RWPE1 (cell line): ENCODE measurements around the gene ATP6V1A.
"Not testable (repeated sequence)": the region's sequence is repeated elsewhere in the genome, so short reads cannot be mapped to it uniquely, and the experiment has no call there.

Experiments used
- CTCF ChIA-PET: fragments of 350-600 bp; sonication (Branson Sonifier 250); formaldehyde crosslinking; extraction: SDS; loops from one replicate; lab custom pipeline; 2021; lab: Yijun Ruan, JAX
- POLR2A ChIA-PET: fragments of 400-600 bp; formaldehyde crosslinking; extraction: SDS; loops from one replicate; lab custom pipeline; 2020; ENCODE audit warnings: antibody characterized with exemption; ENCODE audit not compliant: low non-redundant PET; lab: Yijun Ruan, JAX
- DNase-seq: peaks from one replicate; pipeline ENCODE4 v3.0.0; 2012; ENCODE audit warnings: low spot score
- H3K27ac ChIP-seq: fragments of 450-650 bp; 2 replicates; pipeline ENCODE4 v1.5.1; 2017
- CTCF ChIP-seq: fragments of 450-650 bp; conservative IDR thresholded peaks from 2 replicates; pipeline ENCODE4 v1.5.1; 2017; ENCODE audit warnings: low read depth, mild to moderate bottlenecking

Gene ATP6V1A

GRCh38 chr3:113834983-113835382 lies 88.1 kb downstream of the ATP6V1A start:
- ChIA-PET CTCF (interaction anchor here (0.6 to 0.9 kb wide), 5 partner anchors 10 to 459 kb away, joined by 3 to 8 read pairs (median 5); no protein-coding TSS in a partner anchor), POLR2A (no interaction called here)
- no peak for DNase-seq
- no peak for TF ChIP-seq CTCF
- no peak overlapping the region for H3K27ac ChIP-seq

- POLR2A ChIA-PET, result no interaction called here
- peak; percentile 79 for DNase-seq
- CTCF ChIA-PET, result interaction anchor here (0.6 to 1.6 kb wide), 9 partner anchors 14 to 313 kb away, joined by 3 to 7 read pairs (median 3); no protein-coding TSS in a partner anchor
- TF ChIP-seq CTCF, result peak; percentile 91
- peak within 1 kb of the TSS; percentile 74 for H3K27ac ChIP-seq
Observed at GRCh38 chr3:113838631-113839209, 91.9 kb downstream of the ATP6V1A start, which contains the start of gene GRAMD1C. Gene GRAMD1C, plus strand, starts transcription at chr3:113838788. Its CDS starts 122 bp downstream, at chr3:113838910.

GRCh38 chr3:113839551-113839950 lies 92.7 kb downstream of the ATP6V1A start:
- DNase-seq, result no peak
- ChIA-PET POLR2A (no interaction called here), CTCF (interaction anchor here (0.7 kb wide), 1 partner anchor 137 kb away, joined by 3 read pairs; no protein-coding TSS in a partner anchor)

GRCh38 chr3:113844622-113845222 lies 97.9 kb downstream of the ATP6V1A start:
- ChIA-PET POLR2A (no interaction called here), CTCF (interaction anchor here (0.6 to 1.9 kb wide), 23 partner anchors 10 to 1985 kb away, joined by 3 to 38 read pairs (median 4); no protein-coding TSS in a partner anchor)
- TF ChIP-seq CTCF, result peak; percentile 70
- DNase-seq, result peak; percentile 37
- no peak overlapping the region for H3K27ac ChIP-seq

More at GRCh38 chr3:113839551-113839950, 92.7 kb downstream of the ATP6V1A start:
- TF ChIP-seq CTCF, result no peak
- no peak overlapping the region for H3K27ac ChIP-seq

GRCh38 chr3:113847247-113847646 lies 100.4 kb downstream of the ATP6V1A start:
- no peak overlapping the region for H3K27ac ChIP-seq
- CTCF ChIA-PET, result no interaction called here
- POLR2A ChIA-PET, result no interaction called here
- DNase-seq, result no peak
- TF ChIP-seq CTCF, result no peak

GRCh38 chr3:113847664-113848461 lies 101.0 kb downstream of the ATP6V1A start:
- ChIA-PET POLR2A (no interaction called here), CTCF (no interaction called here)
- TF ChIP-seq CTCF, result no peak
- H3K27ac ChIP-seq, result no peak overlapping the region
- DNase-seq, result peak; percentile 71

- POLR2A ChIA-PET, DNase-seq, CTCF ChIA-PET, H3K27ac ChIP-seq: not testable (repeated sequence)
Observed at GRCh38 chr3:113849071-113849470, 102.2 kb downstream of the ATP6V1A start.

- DNase-seq, POLR2A ChIA-PET, CTCF ChIA-PET, H3K27ac ChIP-seq: not testable (repeated sequence)
Observed at GRCh38 chr3:113849841-113850240, 103.0 kb downstream of the ATP6V1A start.

- DNase-seq, POLR2A ChIA-PET, H3K27ac ChIP-seq, CTCF ChIA-PET: not testable (repeated sequence)
Observed at GRCh38 chr3:113850391-113850790, 103.6 kb downstream of the ATP6V1A start.
